GM10847 (cell line): Measurements from ENCODE around the gene ATRAID.

ENCODE experiments used
- POLR2A ChIP-seq: IDR thresholded peaks from 2 replicates; pipeline ENCODE4 v1.6.1; 2011; ENCODE audit not compliant: insufficient read length; ENCODE audit errors: extremely low read depth

ATRAID gene

GRCh38 chr2:27256855-27257454 lies 45.1 kb downstream of the ATRAID start:
- no peak for TF ChIP-seq POLR2A

- TF ChIP-seq POLR2A: no peak
Measured at GRCh38 chr2:27258051-27258450, 46.2 kb downstream of the ATRAID start.

GRCh38 chr2:27261241-27261925 lies 49.5 kb downstream of the ATRAID start:
- TF ChIP-seq POLR2A: no peak

- no peak for TF ChIP-seq POLR2A
Measured at GRCh38 chr2:27261926-27262298, 50.1 kb downstream of the ATRAID start.

- no peak for TF ChIP-seq POLR2A
Measured at GRCh38 chr2:27262379-27263286, 50.8 kb downstream of the ATRAID start, which contains the start of gene SLC30A3. SLC30A3 (minus strand) TSS chr2:27263047; CDS start chr2:27262906, 141 bp downstream.

GRCh38 chr2:27263287-27264252 lies 51.7 kb downstream of the ATRAID start:
- no peak for TF ChIP-seq POLR2A

- no peak for TF ChIP-seq POLR2A
Measured at GRCh38 chr2:27264253-27264752, 52.5 kb downstream of the ATRAID start.

GRCh38 chr2:27264753-27265535 lies 53.1 kb downstream of the ATRAID start:
- TF ChIP-seq POLR2A: no peak

GRCh38 chr2:27265536-27265870 lies 53.7 kb downstream of the ATRAID start:
- no peak for TF ChIP-seq POLR2A
